Activated CD8-positive, alpha-beta memory T cell treated with anti-CD3 and anti-CD28 coated beads, Interleukin-2, amount 50 U/mL, for 1 hour (primary cell): ENCODE data around the gene TTC28.
"Not testable (repeated sequence)": the region's sequence is repeated elsewhere in the genome, so short reads cannot be mapped to it uniquely, and the experiment has no call there.

ENCODE experiments used
- DNase-seq: peaks from one replicate; pipeline ENCODE4 v3.0.0-alpha.2; 2020; ENCODE audit errors: extremely low read depth

Gene TTC28

GRCh38 chr22:28678170-28678569, 1.5 kb downstream of the TTC28 start:
- DNase-seq = not testable (repeated sequence)

DNA sequence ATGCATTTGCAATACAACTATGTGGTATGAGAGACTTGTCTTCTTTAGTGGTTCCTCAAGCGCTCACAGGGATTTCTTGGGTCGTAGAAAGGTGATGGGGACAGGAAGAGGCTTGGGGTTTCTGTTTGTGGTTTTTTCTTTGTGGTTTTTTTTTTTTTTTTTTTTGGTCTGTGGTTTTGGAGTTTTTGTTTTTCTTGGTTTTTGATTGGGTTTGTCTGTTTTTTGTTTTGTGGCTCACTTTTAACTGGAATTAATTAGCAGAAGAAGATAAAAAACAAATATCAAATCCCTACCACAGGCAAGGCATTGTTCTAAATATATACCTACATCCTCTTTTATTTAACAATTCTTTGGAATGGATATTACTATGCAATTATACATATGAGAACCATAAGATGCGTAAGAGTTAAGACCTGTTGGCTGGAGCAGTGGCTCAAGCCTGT, 5.5 kb downstream of the TTC28 start:
- DNase-seq = peak; percentile 7

- DNase-seq = no peak
Measured at GRCh38 chr22:28670756-28671155, 8.9 kb downstream of the TTC28 start.

- no peak for DNase-seq
Measured at GRCh38 chr22:28670161-28670560, 9.5 kb downstream of the TTC28 start.

GRCh38 chr22:28669387-28669786, 10.3 kb downstream of the TTC28 start:
- DNase-seq = no peak

DNA sequence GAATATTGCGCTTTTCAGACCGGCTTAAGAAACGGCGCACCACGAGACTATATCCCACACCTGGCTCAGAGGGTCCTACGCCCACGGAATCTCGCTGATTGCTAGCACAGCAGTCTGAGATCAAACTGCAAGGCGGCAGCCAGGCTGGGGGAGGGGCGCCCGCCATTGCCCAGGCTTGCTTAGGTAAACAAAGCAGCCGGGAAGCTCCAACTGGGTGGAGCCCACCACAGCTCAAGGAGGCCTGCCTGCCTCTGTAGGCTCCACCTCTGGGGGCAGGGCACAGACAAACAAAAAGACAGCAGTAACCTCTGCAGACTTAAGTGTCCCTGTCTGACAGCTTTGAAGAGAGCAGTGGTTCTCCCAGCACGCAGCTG, 16.1 kb downstream of the TTC28 start:
- DNase-seq = not testable (repeated sequence)

GRCh38 chr22:28658448-28658847, 21.2 kb downstream of the TTC28 start:
- DNase-seq = no peak

- DNase-seq = no peak
Measured at GRCh38 chr22:28656181-28656580, 23.5 kb downstream of the TTC28 start.

- no peak for DNase-seq
Measured at GRCh38 chr22:28650463-28650862, 29.2 kb downstream of the TTC28 start.

- no peak for DNase-seq
Measured at GRCh38 chr22:28648792-28649191, 30.8 kb downstream of the TTC28 start.

DNA sequence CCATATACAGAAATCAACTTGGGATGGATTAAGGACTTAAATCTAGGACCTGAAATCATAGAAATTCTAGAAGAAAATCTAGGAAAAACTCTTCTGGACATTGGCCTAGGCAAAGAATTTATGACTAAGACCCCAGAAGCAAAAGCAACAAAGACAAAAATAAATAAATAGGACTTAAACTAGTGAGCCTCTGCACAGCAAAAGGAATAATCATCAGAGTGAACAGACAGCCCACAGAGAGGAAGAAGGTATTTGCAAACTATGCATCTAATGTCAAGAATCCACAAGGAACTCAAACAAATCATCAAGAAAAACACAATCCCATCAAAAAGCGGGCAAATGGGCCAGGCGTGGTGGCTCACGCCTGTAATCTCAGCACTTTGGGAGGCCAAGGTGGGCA, 32.4 kb downstream of the TTC28 start:
- no peak for DNase-seq

DNA sequence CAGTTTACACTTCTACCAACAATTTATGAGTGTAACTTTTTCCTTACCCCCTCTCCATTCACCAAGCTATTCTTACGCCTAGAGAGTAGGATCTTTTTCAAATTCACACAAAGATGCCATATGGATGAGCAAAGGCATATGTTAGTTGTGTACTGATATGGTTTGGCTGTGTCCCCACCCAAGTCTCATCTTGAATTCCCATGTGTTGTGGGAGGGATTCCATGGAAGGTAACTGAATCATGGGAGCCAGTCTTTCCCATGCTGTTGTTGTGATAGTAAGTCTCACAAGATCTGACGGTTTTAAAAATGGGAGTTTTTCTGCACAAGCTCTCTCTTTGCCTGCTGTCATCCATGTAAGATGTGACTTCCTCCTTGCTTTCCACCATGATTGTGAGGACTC, 40.3 kb downstream of the TTC28 start:
- DNase-seq = no peak

- DNase-seq = no peak
Measured at GRCh38 chr22:28637225-28637624, 42.4 kb downstream of the TTC28 start.

DNA sequence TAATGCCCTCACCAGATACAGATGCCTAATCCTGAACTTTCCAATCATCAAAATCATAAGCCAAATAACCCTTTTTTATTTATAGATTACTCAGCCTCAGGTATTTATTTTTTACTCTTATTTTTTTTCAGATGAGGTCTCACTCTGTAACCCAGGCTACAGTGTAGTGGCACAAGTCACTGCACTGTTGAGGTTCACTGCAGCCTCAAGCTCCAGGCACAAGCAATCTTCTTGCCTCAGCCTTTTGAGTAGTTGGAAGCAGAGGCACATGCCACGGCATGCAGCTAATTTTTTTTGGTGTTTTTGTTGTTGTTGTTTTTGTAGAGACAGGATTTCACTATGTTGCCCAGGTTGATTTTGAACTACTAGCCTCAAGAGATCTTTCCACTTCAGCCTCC, 49.5 kb downstream of the TTC28 start:
- no peak for DNase-seq

DNA sequence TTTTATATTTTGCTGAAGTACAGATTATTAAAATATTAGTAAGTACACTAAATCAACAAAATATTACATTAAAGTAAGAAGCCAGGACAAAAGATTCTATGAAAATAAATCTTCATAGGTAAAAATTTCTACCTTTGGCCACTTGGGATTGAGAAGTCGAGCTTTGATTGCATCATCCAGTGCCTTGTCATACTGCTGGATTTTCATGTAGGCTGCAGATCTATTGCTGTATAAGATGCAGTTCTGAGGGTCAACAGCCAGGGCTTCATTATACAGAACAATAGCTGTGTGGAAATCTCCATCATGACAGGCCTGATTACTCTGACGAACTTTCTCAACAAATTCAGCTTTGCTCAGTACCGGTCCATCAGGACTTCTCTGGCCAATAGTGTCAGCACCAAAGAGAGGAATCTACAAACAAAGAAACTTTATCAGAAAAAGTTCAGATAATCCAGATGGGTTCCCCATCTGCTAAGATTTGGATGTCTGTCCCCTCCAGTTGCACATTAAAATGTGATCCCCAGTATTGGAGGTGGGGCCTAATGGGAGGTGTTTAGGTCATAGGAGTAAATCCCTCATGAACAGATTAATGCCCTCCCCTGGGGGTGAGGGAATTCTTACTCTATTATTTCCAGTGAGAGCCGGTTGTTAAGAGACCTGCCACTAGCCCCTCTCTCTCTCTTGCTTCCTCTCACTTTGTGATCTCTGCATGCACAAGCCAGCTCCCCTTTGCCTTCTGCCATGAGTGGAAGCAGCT, 50.0 kb downstream of the TTC28 start:
- DNase-seq = no peak

- DNase-seq = no peak
Measured at GRCh38 chr22:28628766-28629165, 50.9 kb downstream of the TTC28 start.

GRCh38 chr22:28627791-28628190, 51.8 kb downstream of the TTC28 start:
- DNase-seq = no peak

DNA sequence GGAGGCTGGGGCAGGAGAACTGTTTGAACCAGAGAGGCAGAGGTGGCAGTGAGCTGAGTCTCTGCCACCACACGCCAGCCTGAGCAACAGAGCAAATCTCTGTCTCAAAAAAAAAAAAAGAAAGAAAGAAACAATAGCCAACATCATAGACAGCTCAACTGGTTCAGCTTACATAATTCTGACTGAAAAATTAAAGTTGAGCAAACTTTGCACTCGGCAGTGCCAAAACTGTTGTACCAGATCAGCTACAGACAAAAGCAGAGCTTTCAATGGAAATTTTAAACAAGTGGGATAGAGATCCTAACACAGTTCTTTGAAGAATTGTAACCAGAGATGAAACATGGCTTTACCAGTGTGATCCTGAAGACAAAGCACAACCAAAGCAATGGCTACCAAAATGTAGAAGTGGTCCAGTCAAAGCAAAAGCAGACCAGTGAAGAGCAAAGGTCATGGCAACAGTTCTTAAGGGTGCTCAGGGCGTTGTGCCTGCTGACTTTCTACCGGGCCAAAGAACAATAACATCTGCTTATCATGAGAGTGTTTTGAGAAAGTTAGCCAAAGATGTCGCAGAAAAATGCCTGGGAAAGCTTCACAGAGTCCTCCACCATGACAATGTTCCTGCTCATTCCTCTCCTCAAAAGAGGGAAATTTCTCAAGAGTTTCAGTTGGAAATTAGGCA, 59.3 kb downstream of the TTC28 start:
- no peak for DNase-seq

- DNase-seq = no peak
Measured at GRCh38 chr22:28619236-28619635, 60.4 kb downstream of the TTC28 start.

DNA sequence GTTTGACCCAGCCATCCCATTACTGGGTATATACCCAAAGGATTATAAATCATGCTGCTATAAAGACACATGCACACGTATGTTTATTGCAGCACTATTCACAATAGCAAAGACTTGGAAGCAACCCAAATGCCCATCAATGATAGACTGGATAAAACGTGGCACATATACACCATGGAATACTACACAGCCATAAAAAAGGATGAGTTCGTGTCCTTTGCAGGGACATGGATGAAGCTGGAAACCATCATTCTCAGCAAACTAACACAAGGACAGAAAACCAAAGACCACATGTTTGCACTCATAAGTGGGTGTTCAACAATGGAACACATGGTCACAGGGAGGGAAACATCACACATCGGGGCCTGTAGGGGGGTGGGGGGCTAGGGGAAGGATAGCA, 64.2 kb downstream of the TTC28 start:
- not testable (repeated sequence) for DNase-seq

DNA sequence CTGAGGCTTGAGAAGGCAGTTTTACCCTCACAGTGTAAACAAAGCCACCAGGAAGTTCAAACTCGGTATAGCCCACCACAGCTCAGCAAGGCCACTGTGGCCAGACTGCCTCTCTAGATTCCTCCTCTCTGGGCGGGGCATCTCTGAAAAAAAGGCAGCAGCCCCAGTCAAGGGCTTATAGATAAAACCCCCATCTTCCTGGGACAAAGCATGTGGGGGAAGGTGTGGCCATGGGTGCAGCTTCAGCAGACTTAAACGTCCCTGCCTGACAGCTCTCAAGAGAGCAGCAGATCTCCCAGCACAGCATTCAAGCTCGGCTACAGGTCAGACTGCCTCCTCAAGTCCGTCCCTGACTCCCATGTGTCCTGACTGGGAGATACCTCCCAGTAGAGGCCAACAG, 69.7 kb downstream of the TTC28 start:
- no peak for DNase-seq

DNA sequence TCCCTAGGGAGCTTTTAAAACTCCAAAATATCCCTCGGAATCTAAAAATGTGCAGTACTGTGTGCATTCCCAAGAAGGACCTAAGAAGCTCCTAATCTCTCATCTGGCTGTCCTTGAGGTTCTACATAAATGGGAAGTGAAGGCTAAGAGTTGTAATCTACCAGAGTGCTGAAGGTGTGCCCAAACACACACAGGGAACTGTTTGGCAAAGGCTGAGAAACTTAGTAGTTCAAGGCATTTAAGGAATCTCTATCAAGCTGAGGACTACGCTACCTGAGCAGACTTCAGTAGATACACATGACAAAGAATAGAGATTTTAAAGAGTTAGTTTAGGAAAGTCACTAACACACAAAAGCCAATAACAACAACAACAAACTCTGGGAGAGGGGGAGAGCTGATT, 71.1 kb downstream of the TTC28 start:
- DNase-seq = no peak

DNA sequence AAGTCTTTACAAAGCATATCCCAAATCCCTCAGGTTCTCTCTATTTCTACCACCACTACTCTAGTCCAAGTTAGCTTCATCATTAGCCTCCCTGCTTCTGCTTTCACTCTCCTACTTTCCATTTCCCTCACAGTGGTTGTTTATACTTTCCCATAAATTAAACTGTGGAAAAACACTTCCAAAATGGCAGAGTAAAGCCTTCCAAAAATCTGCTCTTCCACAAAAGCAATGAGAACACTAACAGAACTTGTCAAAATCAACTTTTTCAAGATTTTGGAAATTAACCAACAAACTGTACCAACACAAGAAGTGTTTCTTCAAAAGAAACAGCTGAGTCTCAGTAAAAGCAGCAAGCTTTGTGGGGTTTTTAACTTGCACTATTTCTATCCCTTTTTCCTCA, 71.8 kb downstream of the TTC28 start:
- no peak for DNase-seq
